ENCODE measurements around the gene MGMT.

Gene MGMT

GRCh38 chr10:129449893-129450292, 17.1 kb upstream of the MGMT start:
- Histone ChIP-seq H3K36me3 (ENCODE audit: control insufficient read depth, insufficient read depth, low read length) (no peaks in the 10 kb centered on the region), H3K4me1 (ENCODE audit: control insufficient read depth, insufficient read depth, low read length) (no peaks in the 10 kb centered on the region), H3K27me3 (ENCODE audit: control insufficient read depth, insufficient read depth, low read length, poor library complexity, severe bottlenecking) (no peaks in the 10 kb centered on the region), H3K9me3 (ENCODE audit: control insufficient read depth, low read length) (no peaks in the 10 kb centered on the region), H3K4me3 (ENCODE audit: insufficient read depth, low read depth, low read length) (no peak overlapping the region), H3K27ac (ENCODE audit: insufficient read depth, low read depth, low read length, poor library complexity, severe bottlenecking) (no peak overlapping the region)
- WGBS, 2 experiments = 87 to 92% methylated on average over 2 of the region's 2 CpGs

GRCh38 chr10:129450391-129450790, 16.6 kb upstream of the MGMT start:
- Histone ChIP-seq H3K9me3 (ENCODE audit: control insufficient read depth, low read length) (no peaks in the 10 kb centered on the region), H3K4me1 (ENCODE audit: control insufficient read depth, insufficient read depth, low read length) (no peaks in the 10 kb centered on the region), H3K27ac (ENCODE audit: insufficient read depth, low read depth, low read length, poor library complexity, severe bottlenecking) (no peak overlapping the region), H3K27me3 (ENCODE audit: control insufficient read depth, insufficient read depth, low read length, poor library complexity, severe bottlenecking) (no peaks in the 10 kb centered on the region), H3K4me3 (ENCODE audit: insufficient read depth, low read depth, low read length) (no peak overlapping the region), H3K36me3 (ENCODE audit: control insufficient read depth, insufficient read depth, low read length) (no peaks in the 10 kb centered on the region)
- 87 to 90% methylated on average over 3 of the region's 3 CpGs for WGBS, 2 experiments

GRCh38 chr10:129455625-129456024, 11.4 kb upstream of the MGMT start:
- H3K36me3 ChIP-seq (ENCODE audit: control insufficient read depth, insufficient read depth, low read length) = no peaks in the 10 kb centered on the region
- no peak overlapping the region for H3K4me3 ChIP-seq (ENCODE audit: insufficient read depth, low read depth, low read length)
- WGBS, 2 experiments = 97% methylated on average over 5 to 6 of the region's 6 CpGs
- H3K27ac ChIP-seq (ENCODE audit: insufficient read depth, low read depth, low read length, poor library complexity, severe bottlenecking) = no peak overlapping the region
- H3K9me3 ChIP-seq (ENCODE audit: control insufficient read depth, low read length) = no peaks in the 10 kb centered on the region
- no peaks in the 10 kb centered on the region for H3K27me3 ChIP-seq (ENCODE audit: control insufficient read depth, insufficient read depth, low read length, poor library complexity, severe bottlenecking)
- no peaks in the 10 kb centered on the region for H3K4me1 ChIP-seq (ENCODE audit: control insufficient read depth, insufficient read depth, low read length)

DNA sequence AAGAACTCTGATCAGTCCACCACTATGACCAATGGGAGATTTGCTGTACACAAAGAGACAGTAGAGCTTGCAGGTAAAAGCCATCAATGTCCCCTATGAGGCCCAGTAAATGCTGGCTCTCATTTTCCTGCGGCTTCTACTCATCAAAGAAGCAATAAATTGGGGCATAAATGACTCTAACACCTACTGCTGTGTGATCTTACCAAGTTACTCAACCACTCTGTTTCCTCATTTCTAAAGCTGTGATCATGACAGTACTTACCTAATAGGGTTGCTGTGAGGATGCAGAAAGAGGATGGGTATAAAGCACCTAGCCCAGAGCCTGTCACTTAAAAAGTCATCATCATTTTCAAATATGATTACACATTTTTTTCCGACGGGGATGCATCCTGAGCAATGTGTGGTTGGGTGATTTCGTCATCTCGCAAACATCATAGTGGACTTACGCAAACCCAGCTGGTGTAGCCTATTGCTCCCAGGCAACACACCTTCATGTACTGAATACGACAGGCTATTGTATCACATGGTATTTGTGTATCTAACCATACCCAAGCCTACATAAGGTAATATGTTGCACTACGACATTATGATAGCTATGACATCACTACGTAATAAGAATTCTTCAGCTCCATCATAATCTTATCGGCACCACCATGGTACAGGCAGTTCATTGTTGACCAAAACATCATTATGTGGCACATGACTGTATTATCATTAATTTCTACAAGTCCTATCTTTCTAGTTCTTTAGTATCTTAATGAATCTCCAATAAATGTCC, 7.1 kb upstream of the MGMT start:
- H3K27me3 ChIP-seq (ENCODE audit: control insufficient read depth, insufficient read depth, low read length, poor library complexity, severe bottlenecking) = no peaks in the 10 kb centered on the region
- H3K27ac ChIP-seq (ENCODE audit: insufficient read depth, low read depth, low read length, poor library complexity, severe bottlenecking) = no peak overlapping the region
- 96 to 97% methylated on average over 10 of the region's 10 CpGs for WGBS, 2 experiments
- H3K4me1 ChIP-seq (ENCODE audit: control insufficient read depth, insufficient read depth, low read length) = no peaks in the 10 kb centered on the region
- no peak overlapping the region for H3K4me3 ChIP-seq (ENCODE audit: insufficient read depth, low read depth, low read length)
- no peaks in the 10 kb centered on the region for H3K9me3 ChIP-seq (ENCODE audit: control insufficient read depth, low read length)
- H3K36me3 ChIP-seq (ENCODE audit: control insufficient read depth, insufficient read depth, low read length) = no peaks in the 10 kb centered on the region

- Histone ChIP-seq H3K36me3 (ENCODE audit: control insufficient read depth, insufficient read depth, low read length) (no peaks in the 10 kb centered on the region), H3K4me1 (ENCODE audit: control insufficient read depth, insufficient read depth, low read length) (peaks cover 2% of the 10 kb centered on the region), H3K4me3 (ENCODE audit: insufficient read depth, low read depth, low read length) (no peak overlapping the region), H3K27ac (ENCODE audit: insufficient read depth, low read depth, low read length, poor library complexity, severe bottlenecking) (no peak overlapping the region), H3K27me3 (ENCODE audit: control insufficient read depth, insufficient read depth, low read length, poor library complexity, severe bottlenecking) (no peaks in the 10 kb centered on the region), H3K9me3 (ENCODE audit: control insufficient read depth, low read length) (no peaks in the 10 kb centered on the region)
- WGBS, 2 experiments = 93 to 96% methylated on average over 6 of the region's 6 CpGs
Measured at GRCh38 chr10:129462257-129462795, 4.7 kb upstream of the MGMT start.

- H3K4me1 ChIP-seq (ENCODE audit: control insufficient read depth, insufficient read depth, low read length) = peaks cover 9% of the 10 kb centered on the region
- no peak overlapping the region for H3K27ac ChIP-seq (ENCODE audit: insufficient read depth, low read depth, low read length, poor library complexity, severe bottlenecking)
- no peaks in the 10 kb centered on the region for H3K9me3 ChIP-seq (ENCODE audit: control insufficient read depth, low read length)
- WGBS, 2 experiments = 92 to 94% methylated on average over 8 of the region's 8 CpGs
- no peak overlapping the region for H3K4me3 ChIP-seq (ENCODE audit: insufficient read depth, low read depth, low read length)
- H3K27me3 ChIP-seq (ENCODE audit: control insufficient read depth, insufficient read depth, low read length, poor library complexity, severe bottlenecking) = no peaks in the 10 kb centered on the region
- H3K36me3 ChIP-seq (ENCODE audit: control insufficient read depth, insufficient read depth, low read length) = no peaks in the 10 kb centered on the region
Measured at GRCh38 chr10:129464251-129464650, 2.8 kb upstream of the MGMT start.

DNA sequence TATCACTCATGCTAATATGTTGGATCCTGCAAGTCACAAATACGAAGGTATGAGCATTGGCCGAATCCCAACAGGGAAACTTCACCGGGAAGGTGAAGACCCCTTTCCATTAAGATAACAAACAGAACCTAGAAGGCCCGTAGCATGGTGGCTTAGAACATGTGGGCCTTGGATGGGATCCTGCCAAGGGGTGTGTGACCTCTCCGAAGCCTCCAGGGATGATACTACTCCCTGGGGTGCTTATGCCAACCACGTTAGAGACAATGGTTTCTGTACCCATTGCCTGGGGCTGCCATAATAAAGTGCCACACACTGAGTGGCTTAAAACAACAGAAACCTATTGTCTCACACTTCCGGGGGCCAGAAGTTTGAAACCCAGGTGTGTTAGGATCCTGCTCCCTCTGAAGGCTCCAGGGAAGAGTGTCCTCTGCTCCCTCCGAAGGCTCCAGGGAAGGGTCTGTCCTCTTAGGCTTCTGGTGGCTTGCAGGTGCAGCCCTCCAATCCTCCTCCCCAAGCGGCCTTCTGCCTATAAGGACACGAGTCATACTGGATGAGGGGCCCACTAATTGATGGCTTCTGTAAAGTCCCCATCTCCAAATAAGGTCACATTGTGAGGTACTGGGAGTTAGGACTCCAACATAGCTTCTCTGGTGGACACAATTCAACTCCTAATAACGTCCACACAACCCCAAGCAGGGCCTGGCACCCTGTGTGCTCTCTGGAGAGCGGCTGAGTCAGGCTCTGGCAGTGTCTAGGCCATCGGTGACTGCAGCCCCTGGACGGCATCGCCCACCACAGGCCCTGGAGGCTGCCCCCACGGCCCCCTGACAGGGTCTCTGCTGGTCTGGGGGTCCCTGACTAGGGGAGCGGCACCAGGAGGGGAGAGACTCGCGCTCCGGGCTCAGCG, 992 bp upstream of the MGMT start:
- Histone ChIP-seq H3K4me1 (ENCODE audit: control insufficient read depth, insufficient read depth, low read length) (peaks cover 9% of the 10 kb centered on the region), H3K36me3 (ENCODE audit: control insufficient read depth, insufficient read depth, low read length) (no peaks in the 10 kb centered on the region), H3K4me3 (ENCODE audit: insufficient read depth, low read depth, low read length) (peak overlapping the region; percentile 25), H3K27me3 (ENCODE audit: control insufficient read depth, insufficient read depth, low read length, poor library complexity, severe bottlenecking) (no peaks in the 10 kb centered on the region), H3K9me3 (ENCODE audit: control insufficient read depth, low read length) (no peaks in the 10 kb centered on the region), H3K27ac (ENCODE audit: insufficient read depth, low read depth, low read length, poor library complexity, severe bottlenecking) (no peak overlapping the region)
- WGBS, 2 experiments = 95% methylated on average over 21 of the region's 21 CpGs

DNA sequence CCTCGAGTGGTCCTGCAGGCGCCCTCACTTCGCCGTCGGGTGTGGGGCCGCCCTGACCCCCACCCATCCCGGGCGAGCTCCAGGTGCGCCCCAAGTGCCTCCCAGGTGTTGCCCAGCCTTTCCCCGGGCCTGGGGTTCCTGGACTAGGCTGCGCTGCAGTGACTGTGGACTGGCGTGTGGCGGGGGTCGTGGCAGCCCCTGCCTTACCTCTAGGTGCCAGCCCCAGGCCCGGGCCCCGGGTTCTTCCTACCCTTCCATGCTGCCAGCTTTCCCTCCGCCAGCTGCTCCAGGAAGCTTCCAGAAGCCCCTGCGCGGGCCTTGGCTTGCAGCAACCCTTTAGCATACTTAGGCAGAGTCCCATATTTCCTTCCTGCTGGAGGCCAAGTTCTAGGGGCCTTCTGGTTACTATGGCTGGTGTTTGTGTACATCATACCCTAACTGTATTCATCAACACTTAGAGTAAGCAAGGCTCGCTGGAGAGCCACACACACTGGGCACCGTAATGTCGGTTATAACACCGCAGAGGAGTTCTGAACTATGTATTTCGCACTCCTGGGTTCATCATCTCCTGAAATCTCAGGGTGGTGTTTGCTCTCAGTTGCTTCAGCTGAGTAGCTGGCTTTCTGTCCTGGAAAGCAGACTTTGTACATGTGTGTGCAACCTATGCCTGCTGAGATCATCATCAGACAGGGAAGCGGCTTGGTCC, 471 bp downstream of the MGMT start:
- H3K27me3 ChIP-seq (ENCODE audit: control insufficient read depth, insufficient read depth, low read length, poor library complexity, severe bottlenecking) = no peaks in the 10 kb centered on the region
- 56 to 58% methylated on average over 25 of the region's 25 CpGs for WGBS, 2 experiments
- no peaks in the 10 kb centered on the region for H3K36me3 ChIP-seq (ENCODE audit: control insufficient read depth, insufficient read depth, low read length)
- peaks cover 9% of the 10 kb centered on the region for H3K4me1 ChIP-seq (ENCODE audit: control insufficient read depth, insufficient read depth, low read length)
- peak overlapping the region; percentile 56 for H3K4me3 ChIP-seq (ENCODE audit: insufficient read depth, low read depth, low read length)
- H3K27ac ChIP-seq (ENCODE audit: insufficient read depth, low read depth, low read length, poor library complexity, severe bottlenecking) = no peak overlapping the region
- no peaks in the 10 kb centered on the region for H3K9me3 ChIP-seq (ENCODE audit: control insufficient read depth, low read length)

DNA sequence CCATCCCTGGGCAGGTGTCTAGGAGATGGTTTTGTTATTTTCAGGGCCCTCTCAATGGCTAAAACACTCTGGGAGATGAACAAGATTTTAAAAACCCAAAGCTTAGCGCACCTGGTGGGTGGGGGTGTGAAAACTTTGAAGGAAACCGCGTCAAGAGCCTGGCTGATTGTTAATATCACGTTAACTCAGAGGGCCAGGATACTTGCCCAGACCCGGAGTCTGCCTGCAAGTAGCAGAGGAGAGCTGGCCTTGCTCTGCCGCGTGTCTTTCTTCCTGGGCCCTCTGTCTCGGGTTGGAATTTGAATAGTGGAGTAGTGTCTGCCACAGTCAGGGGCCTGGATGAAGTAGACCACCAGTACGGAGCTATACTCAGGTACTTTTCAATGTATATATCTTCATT, 1.1 kb downstream of the MGMT start:
- no peaks in the 10 kb centered on the region for H3K27me3 ChIP-seq (ENCODE audit: control insufficient read depth, insufficient read depth, low read length, poor library complexity, severe bottlenecking)
- no peak overlapping the region for H3K4me3 ChIP-seq (ENCODE audit: insufficient read depth, low read depth, low read length)
- 94 to 95% methylated on average over 9 of the region's 9 CpGs for WGBS, 2 experiments
- H3K27ac ChIP-seq (ENCODE audit: insufficient read depth, low read depth, low read length, poor library complexity, severe bottlenecking) = no peak overlapping the region
- peaks cover 9% of the 10 kb centered on the region for H3K4me1 ChIP-seq (ENCODE audit: control insufficient read depth, insufficient read depth, low read length)
- no peaks in the 10 kb centered on the region for H3K9me3 ChIP-seq (ENCODE audit: control insufficient read depth, low read length)
- H3K36me3 ChIP-seq (ENCODE audit: control insufficient read depth, insufficient read depth, low read length) = no peaks in the 10 kb centered on the region

All from ectodermal cell (in vitro differentiated cells).